HEK293 (cell line): ENCODE results near the gene PGAM5.
A peak's percentile ranks its signal among the peaks of the same experiment; 100 is the strongest.

Experiments used
- CTCF ChIA-PET: fragments of 350-600 bp; formaldehyde crosslinking; extraction: SDS; loops from one replicate; lab custom pipeline; 2021; ENCODE audit warnings: antibody characterized with exemption; lab: Yijun Ruan, JAX
- POLR2A ChIA-PET: fragments of 300-600 bp; formaldehyde crosslinking; extraction: SDS; loops from one replicate; lab custom pipeline; 2020; ENCODE audit warnings: antibody characterized with exemption, inconsistent platforms; lab: Yijun Ruan, JAX
- H3K27ac ChIP-seq: fragments of 200-500 bp; sonication (Bioruptor generic); 2 replicates; pipeline ENCODE4 v1.5.1; 2014; ENCODE audit warnings: low read depth, low read length, control low read depth, inconsistent platforms; ENCODE audit errors: extremely low read depth
- H3K36me3 ChIP-seq, 2 experiments: fragments of 200-500 bp in 1 of 2; sonication (Bioruptor generic) in 1 of 2; 1 replicate in 1 of 2; 2 replicates in 1 of 2; pipeline ENCODE4 v1.5.1; 2014 to 2017; ENCODE audit warnings: inconsistent platforms in 2 of 2, low read length in 2 of 2; ENCODE audit not compliant: control insufficient read depth in 2 of 2, insufficient read depth in 1 of 2
- H3K4me1 ChIP-seq: fragments of 200-500 bp; sonication (Bioruptor generic); 2 replicates; pipeline ENCODE4 v1.5.1; 2014; ENCODE audit warnings: mild to moderate bottlenecking, low read length, inconsistent platforms; ENCODE audit not compliant: control insufficient read depth, insufficient read depth
- H3K4me3 ChIP-seq: 2 replicates; pipeline ENCODE4 v1.5.1; 2011; ENCODE audit warnings: low read depth, mild to moderate bottlenecking, control low read depth, low read length, moderate library complexity
- H3K9me3 ChIP-seq: fragments of 200-500 bp; sonication (Bioruptor generic); 2 replicates; pipeline ENCODE4 v1.5.1; 2014; ENCODE audit warnings: low read depth, low read length, inconsistent platforms; ENCODE audit not compliant: control insufficient read depth, insufficient read depth
- BCL11A ChIP-seq: fragments of 450-650 bp; formaldehyde crosslinking; IDR thresholded peaks from 2 replicates; pipeline ENCODE4 v1.5.1; 2016; ENCODE audit warnings: low read depth, missing biosample characterization, missing genetic modification characterization
- KLF16 ChIP-seq: fragments of 450-650 bp; formaldehyde crosslinking; IDR thresholded peaks from 2 replicates; pipeline ENCODE4 v1.5.1; 2017; ENCODE audit warnings: missing biosample characterization, missing genetic modification characterization
- PATZ1 ChIP-seq: fragments of 450-650 bp; formaldehyde crosslinking; IDR thresholded peaks from 2 replicates; pipeline ENCODE4 v1.5.1; 2016; ENCODE audit warnings: missing biosample characterization, missing genetic modification characterization
- PBX3 ChIP-seq: sonication (generic); formaldehyde crosslinking; IDR thresholded peaks from 2 replicates; pipeline ENCODE4 v1.8.1; 2022; ENCODE audit warnings: mild to moderate bottlenecking, moderate library complexity, missing genetic modification reagents
- PRDM4 ChIP-seq: fragments of 450-650 bp; formaldehyde crosslinking; IDR thresholded peaks from 2 replicates; pipeline ENCODE4 v1.5.1; 2017; ENCODE audit warnings: missing biosample characterization, missing genetic modification characterization
- ZFHX2 ChIP-seq: fragments of 450-650 bp; formaldehyde crosslinking; conservative IDR thresholded peaks from 2 replicates; pipeline ENCODE4 v1.5.1; 2016; ENCODE audit warnings: missing biosample characterization, missing genetic modification characterization
- ZFP69B ChIP-seq: fragments of 450-650 bp; formaldehyde crosslinking; IDR thresholded peaks from 2 replicates; pipeline ENCODE4 v1.5.1; 2016; ENCODE audit warnings: missing biosample characterization, missing genetic modification characterization
- ZIC2 ChIP-seq: fragments of 450-650 bp; formaldehyde crosslinking; IDR thresholded peaks from 2 replicates; pipeline ENCODE4 v1.5.1; 2016; ENCODE audit warnings: missing biosample characterization, missing genetic modification characterization
- ZNF140 ChIP-seq: fragments of 450-650 bp; formaldehyde crosslinking; IDR thresholded peaks from 2 replicates; pipeline ENCODE4 v1.5.1; 2016; ENCODE audit warnings: missing biosample characterization, missing genetic modification characterization
- ZNF19 ChIP-seq: fragments of 450-650 bp; formaldehyde crosslinking; IDR thresholded peaks from 2 replicates; pipeline ENCODE4; 2016; ENCODE audit warnings: missing biosample characterization, missing genetic modification characterization, low read depth
- ZNF202 ChIP-seq: fragments of 450-650 bp; formaldehyde crosslinking; IDR thresholded peaks from 2 replicates; pipeline ENCODE4 v1.5.1; 2016; ENCODE audit warnings: missing biosample characterization, missing genetic modification characterization, borderline replicate concordance
- ZNF221 ChIP-seq: fragments of 450-650 bp; formaldehyde crosslinking; IDR thresholded peaks from 2 replicates; pipeline ENCODE4 v1.5.1; 2017; ENCODE audit warnings: missing biosample characterization, missing genetic modification characterization, borderline replicate concordance
- ZNF23 ChIP-seq: fragments of 450-650 bp; formaldehyde crosslinking; IDR thresholded peaks from 2 replicates; pipeline ENCODE4 v1.5.1; 2016; ENCODE audit warnings: missing biosample characterization, missing genetic modification characterization, borderline replicate concordance
- ZNF398 ChIP-seq: fragments of 450-650 bp; formaldehyde crosslinking; IDR thresholded peaks from 2 replicates; pipeline ENCODE4 v1.5.1; 2017; ENCODE audit warnings: missing biosample characterization, missing genetic modification characterization
- ZNF416 ChIP-seq: fragments of 450-650 bp; formaldehyde crosslinking; IDR thresholded peaks from 2 replicates; pipeline ENCODE4 v1.5.1; 2016; ENCODE audit warnings: missing biosample characterization, missing genetic modification characterization
- ZNF48 ChIP-seq: fragments of 450-650 bp; formaldehyde crosslinking; IDR thresholded peaks from 2 replicates; pipeline ENCODE4 v1.5.1; 2016; ENCODE audit warnings: missing biosample characterization, missing genetic modification characterization
- ZNF530 ChIP-seq: fragments of 450-650 bp; formaldehyde crosslinking; IDR thresholded peaks from 2 replicates; pipeline ENCODE4 v1.5.1; 2016; ENCODE audit warnings: low read depth, missing biosample characterization, missing genetic modification characterization
- ZNF555 ChIP-seq: fragments of 450-650 bp; formaldehyde crosslinking; conservative IDR thresholded peaks from 2 replicates; pipeline ENCODE4 v1.5.1; 2017; ENCODE audit warnings: missing biosample characterization, mild to moderate bottlenecking, missing genetic modification characterization, inconsistent platforms
- ZNF560 ChIP-seq: fragments of 450-650 bp; formaldehyde crosslinking; IDR thresholded peaks from 2 replicates; pipeline ENCODE4 v1.5.1; 2017; ENCODE audit warnings: missing biosample characterization, missing genetic modification characterization, borderline replicate concordance
- ZNF580 ChIP-seq: fragments of 450-650 bp; formaldehyde crosslinking; IDR thresholded peaks from 2 replicates; pipeline ENCODE4 v1.5.1; 2016; ENCODE audit warnings: missing biosample characterization, missing genetic modification characterization
- ZNF600 ChIP-seq: fragments of 450-650 bp; formaldehyde crosslinking; IDR thresholded peaks from 2 replicates; pipeline ENCODE4 v1.5.1; 2016; ENCODE audit warnings: missing biosample characterization, missing genetic modification characterization
- ZNF645 ChIP-seq: fragments of 450-650 bp; formaldehyde crosslinking; IDR thresholded peaks from 2 replicates; pipeline ENCODE4; 2016; ENCODE audit warnings: missing biosample characterization, missing genetic modification characterization
- ZNF664 ChIP-seq: fragments of 450-650 bp; formaldehyde crosslinking; IDR thresholded peaks from 2 replicates; pipeline ENCODE4 v1.5.1; 2016; ENCODE audit warnings: missing biosample characterization, missing genetic modification characterization
- ZNF777 ChIP-seq: fragments of 450-650 bp; formaldehyde crosslinking; IDR thresholded peaks from 2 replicates; pipeline ENCODE4 v1.5.1; 2017; ENCODE audit warnings: missing biosample characterization, missing genetic modification characterization, borderline replicate concordance
- ZNF785 ChIP-seq: fragments of 450-650 bp; formaldehyde crosslinking; IDR thresholded peaks from 2 replicates; pipeline ENCODE4 v1.5.1; 2016; ENCODE audit warnings: missing biosample characterization, missing genetic modification characterization
- ZSCAN23 ChIP-seq: fragments of 450-650 bp; formaldehyde crosslinking; IDR thresholded peaks from 2 replicates; pipeline ENCODE4 v1.5.1; 2016; ENCODE audit warnings: missing biosample characterization, missing genetic modification characterization

The PGAM5 gene

GRCh38 chr12:132703641-132704040 lies 7.0 kb upstream of the PGAM5 start:
- CTCF ChIA-PET: interaction anchor here (0.7 kb wide), 1 partner anchor 109 kb away, joined by 4 read pairs; no protein-coding TSS in a partner anchor
- TF ChIP-seq KLF16 (tag by site-specific recombination) (no peak), ZNF664 (tag by site-specific recombination) (no peak), ZNF560 (tag by site-specific recombination) (no peak), ZIC2 (tag by site-specific recombination) (no peak), ZNF416 (tag by site-specific recombination) (no peak), PATZ1 (tag by site-specific recombination) (no peak), ZFHX2 (tag by site-specific recombination) (no peak), ZNF221 (tag by site-specific recombination) (no peak), ZNF23 (tag by site-specific recombination) (no peak), PBX3 (no peak), ZNF19 (no peak), ZNF48 (tag by site-specific recombination) (no peak), ZNF785 (tag by site-specific recombination) (no peak), ZFP69B (no peak), ZNF555 (tag by site-specific recombination) (no peak), BCL11A (tag by site-specific recombination) (no peak), ZNF580 (tag by site-specific recombination) (no peak), ZNF645 (no peak), ZSCAN23 (tag by site-specific recombination) (no peak)
- TF ChIP-seq, all 188 proteins: peak for 0
- Histone ChIP-seq H3K4me1 (peaks cover 7% of the 10 kb centered on the region), H3K27ac (no peak overlapping the region), H3K36me3 (peaks cover 17 to 66% of the 10 kb centered on the region in 2 experiments), H3K4me3 (no peak overlapping the region), H3K9me3 (no peaks in the 10 kb centered on the region)
- POLR2A ChIA-PET: no interaction called here

- H3K4me1 ChIP-seq: no peaks in the 10 kb centered on the region
- TF ChIP-seq ZNF777 (tag by site-specific recombination): no peak
- no peak for TF ChIP-seq ZNF530 (tag by site-specific recombination)
- TF ChIP-seq ZNF600 (tag by site-specific recombination): 0 out of 2 replicates have a peak, but pooled peaks have one; percentile 14
- no peak for TF ChIP-seq ZNF140 (tag by site-specific recombination)
- no peak for TF ChIP-seq PRDM4 (tag by site-specific recombination)
- TF ChIP-seq ZNF202 (tag by site-specific recombination): no peak
- TF ChIP-seq KLF16 (tag by site-specific recombination): no peak
- no peak for TF ChIP-seq ZNF398 (tag by site-specific recombination)
- H3K4me3 ChIP-seq: no peak overlapping the region
- POLR2A ChIA-PET: no interaction called here
- no peak overlapping the region for H3K27ac ChIP-seq
- CTCF ChIA-PET: interaction anchor here (0.8 kb wide), 1 partner anchor 474 kb away, joined by 3 read pairs; the partner anchor contains the start of gene ZNF268
- peaks cover 6 to 34% of the 10 kb centered on the region in 2 experiments; a peak in 2 of 3 replicates for H3K36me3 ChIP-seq
- H3K9me3 ChIP-seq: no peaks in the 10 kb centered on the region
Observed at GRCh38 chr12:132707241-132707640, 3.4 kb upstream of the PGAM5 start.
